ENCODE data around the gene CTNNA3.

- no peak for TF ChIP-seq PRDM10 (tag by site-specific recombination; IDR thresholded peaks at IDR 0.05)
- no peak for TF ChIP-seq CTCF (tag by site-specific recombination; IDR thresholded peaks at IDR 0.05)
- no peak for TF ChIP-seq ZSCAN5A (tag by site-specific recombination; IDR thresholded peaks at IDR 0.05)
- TF ChIP-seq ZNF138 (tag by site-specific recombination; IDR thresholded peaks at IDR 0.05; ENCODE audit: borderline replicate concordance) = no peak
- no peak for TF ChIP-seq ZNF214 (tag by site-specific recombination; IDR thresholded peaks at IDR 0.05; ENCODE audit: borderline replicate concordance)
- TF ChIP-seq TRIM28 (IDR thresholded peaks at IDR 0.05; ENCODE audit: borderline replicate concordance, low read length) = no peak
- no peak for TF ChIP-seq MYNN (tag by site-specific recombination; IDR thresholded peaks at IDR 0.05; ENCODE audit: borderline replicate concordance)
Observed at GRCh38 chr10:67268146-67268545, 427.8 kb downstream of the CTNNA3 start.
